NCI-H82 (cell line): ENCODE measurements around the gene ALDH4A1.

Experiments
- DNase-seq: peaks from one replicate; lab custom pipeline; 2025; lab: John Stamatoyannopoulos, UW

ALDH4A1 gene

GRCh38 chr1:18902523-18903290, at the start of gene ALDH4A1:
TSS of gene ALDH4A1 (minus strand) at chr1:18902555. CDS start at chr1:18902523, 32 bp downstream.
- DNase-seq, result peak; percentile 99

- no peak for DNase-seq
Measured at GRCh38 chr1:18951818-18952391, 49.5 kb upstream of the ALDH4A1 start.

- DNase-seq, result no peak
Measured at GRCh38 chr1:18951416-18951815, 49.1 kb upstream of the ALDH4A1 start.

GRCh38 chr1:18950401-18951026, 48.2 kb upstream of the ALDH4A1 start:
- no peak for DNase-seq

- DNase-seq, result peak; percentile 57
Measured at GRCh38 chr1:18949686-18950400, 47.5 kb upstream of the ALDH4A1 start.

GRCh38 chr1:18948913-18949685, 46.7 kb upstream of the ALDH4A1 start:
- no peak for DNase-seq

GRCh38 chr1:18948048-18948912, 45.9 kb upstream of the ALDH4A1 start:
- DNase-seq, result no peak

GRCh38 chr1:18947570-18947969, 45.2 kb upstream of the ALDH4A1 start:
- DNase-seq, result no peak

- no peak for DNase-seq
Measured at GRCh38 chr1:18946550-18947381, 44.4 kb upstream of the ALDH4A1 start.

GRCh38 chr1:18945401-18945849, 43.1 kb upstream of the ALDH4A1 start:
- DNase-seq, result peak; percentile 99

GRCh38 chr1:18944810-18945209, 42.5 kb upstream of the ALDH4A1 start:
- DNase-seq, result no peak

- DNase-seq, result no peak
Measured at GRCh38 chr1:18943914-18944572, 41.7 kb upstream of the ALDH4A1 start.

GRCh38 chr1:18943162-18943561, 40.8 kb upstream of the ALDH4A1 start:
- DNase-seq, result no peak

GRCh38 chr1:18942340-18942739, 40.0 kb upstream of the ALDH4A1 start:
- DNase-seq, result no peak

GRCh38 chr1:18941221-18942141, 39.1 kb upstream of the ALDH4A1 start:
- DNase-seq, result peak; percentile 28

- DNase-seq, result peak; percentile 33
Measured at GRCh38 chr1:18940303-18941020, 38.1 kb upstream of the ALDH4A1 start.
